Activated CD8-positive, alpha-beta memory T cell treated with anti-CD3 and anti-CD28 coated beads for 4 hours (primary cell): ENCODE data around the gene CHD6.

Source experiments
- DNase-seq, 2 donors: peaks; one replicate each; pipeline ENCODE4 v3.0.0-alpha.2; 2020; ENCODE audit warnings: low read depth in 2 of 2

CHD6 gene

DNA sequence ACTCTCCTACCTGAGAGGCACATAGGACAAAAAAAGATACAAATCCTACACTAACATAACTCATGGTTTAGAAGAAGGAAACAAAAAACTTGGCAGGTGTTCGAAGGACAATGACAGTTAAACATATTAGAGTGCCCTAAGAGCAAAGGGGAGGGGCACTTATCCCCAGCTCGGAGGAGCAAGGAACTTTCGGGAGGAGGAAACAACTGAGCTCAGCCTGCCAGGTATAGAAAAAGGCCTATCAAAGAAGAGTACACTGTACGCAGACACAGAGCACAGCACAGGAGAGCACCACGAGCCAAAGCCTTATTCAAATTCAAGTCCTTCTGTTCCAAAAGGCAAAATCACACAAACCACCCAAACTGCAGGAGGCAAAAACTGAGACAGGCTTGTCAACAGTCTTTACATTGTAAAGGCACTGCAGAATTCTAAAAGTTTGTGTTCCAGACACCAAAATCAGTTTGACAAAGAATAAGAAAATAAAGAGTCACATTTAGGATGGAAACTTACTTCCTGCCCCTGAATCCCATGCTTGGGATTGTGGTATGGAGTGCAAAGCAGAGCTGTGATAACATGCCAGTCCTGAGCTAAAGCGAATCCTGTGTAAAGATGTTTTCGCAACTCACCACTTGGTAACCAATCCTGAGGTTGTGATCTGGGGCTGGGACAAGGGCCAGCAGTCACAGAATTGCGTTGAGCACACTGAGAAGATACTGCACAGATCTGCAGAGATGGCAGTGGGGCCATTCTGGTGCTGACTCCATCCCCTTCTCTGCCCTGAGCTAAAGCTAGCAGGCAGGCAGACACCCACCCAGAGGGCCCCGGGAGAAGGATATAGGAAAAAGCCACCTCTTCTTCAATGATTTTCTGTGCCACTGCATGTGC, 108.6 kb downstream of the CHD6 start:
- DNase-seq: no peak

DNA sequence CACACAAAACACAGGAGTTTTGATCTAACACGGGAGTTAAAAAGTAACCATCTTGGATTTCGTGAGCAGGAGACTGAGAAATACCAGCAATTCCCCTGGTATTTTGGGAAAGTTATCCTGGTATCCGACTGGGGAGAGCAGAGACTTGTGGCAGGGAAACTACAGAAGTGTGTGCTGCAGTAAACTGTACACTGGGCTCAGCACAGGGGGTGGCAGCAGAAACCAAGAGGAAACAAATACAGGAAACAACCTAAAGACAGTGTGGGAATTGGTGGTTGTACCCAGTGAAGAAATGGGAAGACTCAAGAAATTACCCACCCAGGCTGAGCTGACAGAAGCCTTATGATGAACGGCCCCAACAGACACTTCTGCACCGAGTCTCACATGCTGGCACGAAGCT, 109.8 kb downstream of the CHD6 start:
- no peak for DNase-seq

DNA sequence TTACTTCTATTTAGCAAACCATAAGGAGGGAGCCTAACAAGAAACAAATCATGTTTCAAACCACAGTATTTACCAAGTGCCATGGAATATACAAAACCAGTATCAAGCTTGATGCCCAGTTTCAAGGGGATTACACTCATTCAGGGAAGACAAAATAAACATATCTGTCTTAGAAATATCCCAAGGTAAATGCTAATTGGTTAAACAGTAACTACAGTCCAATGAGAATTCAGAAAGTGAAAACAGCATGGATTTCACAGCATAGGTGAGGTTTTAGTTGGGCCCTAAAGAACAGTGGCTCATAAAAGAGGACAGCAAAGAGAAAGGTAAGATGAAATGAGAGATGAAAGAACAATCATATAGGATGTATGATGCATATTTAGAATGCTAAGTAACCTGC, 110.3 kb downstream of the CHD6 start:
- DNase-seq: no peak

DNA sequence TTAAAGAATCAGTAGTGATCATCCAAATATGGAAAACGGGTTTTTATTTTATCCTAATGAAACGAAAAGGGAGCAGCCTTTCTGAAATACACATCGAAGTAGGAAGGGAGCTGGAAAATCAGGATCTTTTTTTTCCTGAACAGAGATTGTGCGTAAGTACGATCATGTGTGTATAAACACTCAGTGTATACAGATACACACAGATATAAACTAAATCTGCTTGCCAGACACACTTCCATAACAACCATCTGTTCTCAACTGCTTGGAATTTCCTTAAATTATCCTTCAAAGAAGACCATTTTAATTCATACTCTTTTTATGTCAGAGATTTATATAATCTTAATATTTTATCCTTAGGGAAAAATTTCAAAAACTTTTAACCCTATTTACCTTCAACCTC, 110.7 kb downstream of the CHD6 start:
- no peak for DNase-seq

DNA sequence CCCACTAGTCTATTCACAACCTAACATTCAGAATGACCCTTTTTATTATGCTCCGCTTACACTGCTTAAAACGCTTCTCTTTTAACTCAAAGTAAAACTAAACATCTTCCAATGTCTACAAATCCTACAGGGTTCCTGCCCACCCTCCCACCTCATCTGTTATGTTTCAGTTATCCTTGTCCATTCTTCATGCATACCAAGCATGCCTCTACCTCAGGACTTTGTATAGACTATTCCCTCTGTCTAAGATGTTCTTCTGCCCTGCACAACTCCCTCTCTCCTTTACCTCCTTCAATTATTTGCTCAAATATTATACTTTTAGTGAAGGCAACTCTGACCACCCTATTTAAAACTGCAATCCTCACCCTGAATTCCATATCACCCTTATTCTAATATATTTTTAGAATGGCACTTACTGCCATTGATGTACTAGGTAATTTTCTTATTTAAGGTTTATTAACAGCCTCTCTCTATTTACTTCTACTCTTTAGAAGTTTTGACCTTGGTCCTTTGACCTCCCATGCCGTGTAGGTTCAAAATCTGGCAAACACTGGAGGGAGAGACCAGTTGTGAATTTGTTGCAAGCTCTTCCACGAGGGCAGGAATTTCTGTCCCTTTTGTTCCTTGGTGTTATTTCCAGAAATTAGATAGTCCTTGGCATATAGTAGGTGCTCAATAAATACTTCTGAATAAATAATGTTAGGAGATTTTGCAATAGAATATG, 111.8 kb downstream of the CHD6 start:
- no peak for DNase-seq

DNA sequence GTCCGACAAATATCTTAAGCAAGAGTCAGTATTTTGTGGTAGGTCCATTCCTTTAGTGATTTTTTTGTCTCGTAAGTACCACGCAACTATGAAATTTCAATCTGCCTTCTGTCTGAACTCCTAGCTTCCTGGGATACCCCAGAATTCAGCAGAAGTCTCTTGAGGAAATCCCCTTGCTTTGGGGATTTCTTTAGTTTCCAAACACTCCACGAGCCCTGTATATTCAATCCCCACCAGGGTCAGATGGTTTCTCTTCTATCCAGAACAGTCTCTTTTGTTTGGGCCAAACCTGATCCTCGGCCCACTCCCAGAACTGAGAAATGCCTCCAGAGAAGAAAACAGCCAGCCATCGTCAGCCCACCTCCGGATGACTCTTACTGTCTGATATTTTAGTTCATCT, 113.0 kb downstream of the CHD6 start:
- DNase-seq: no peak

DNA sequence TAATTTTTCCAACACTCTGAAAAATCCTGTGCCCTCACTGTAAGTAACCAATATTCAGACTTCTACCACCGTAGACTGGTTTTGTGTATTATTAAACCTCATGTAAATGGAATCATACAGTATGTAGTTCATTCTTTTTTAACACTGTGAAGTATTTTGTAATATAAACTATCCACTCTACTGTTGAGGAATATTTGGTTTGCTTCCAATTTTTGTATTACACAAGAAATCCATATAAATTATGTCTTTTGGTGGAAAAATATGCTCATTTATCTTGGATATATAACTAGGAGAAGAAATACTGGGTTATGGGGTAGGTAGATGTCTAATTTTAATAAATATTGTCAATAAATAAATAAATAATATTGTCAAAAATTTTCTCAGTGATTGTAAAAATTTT, 116.8 kb downstream of the CHD6 start:
- no peak for DNase-seq

DNA sequence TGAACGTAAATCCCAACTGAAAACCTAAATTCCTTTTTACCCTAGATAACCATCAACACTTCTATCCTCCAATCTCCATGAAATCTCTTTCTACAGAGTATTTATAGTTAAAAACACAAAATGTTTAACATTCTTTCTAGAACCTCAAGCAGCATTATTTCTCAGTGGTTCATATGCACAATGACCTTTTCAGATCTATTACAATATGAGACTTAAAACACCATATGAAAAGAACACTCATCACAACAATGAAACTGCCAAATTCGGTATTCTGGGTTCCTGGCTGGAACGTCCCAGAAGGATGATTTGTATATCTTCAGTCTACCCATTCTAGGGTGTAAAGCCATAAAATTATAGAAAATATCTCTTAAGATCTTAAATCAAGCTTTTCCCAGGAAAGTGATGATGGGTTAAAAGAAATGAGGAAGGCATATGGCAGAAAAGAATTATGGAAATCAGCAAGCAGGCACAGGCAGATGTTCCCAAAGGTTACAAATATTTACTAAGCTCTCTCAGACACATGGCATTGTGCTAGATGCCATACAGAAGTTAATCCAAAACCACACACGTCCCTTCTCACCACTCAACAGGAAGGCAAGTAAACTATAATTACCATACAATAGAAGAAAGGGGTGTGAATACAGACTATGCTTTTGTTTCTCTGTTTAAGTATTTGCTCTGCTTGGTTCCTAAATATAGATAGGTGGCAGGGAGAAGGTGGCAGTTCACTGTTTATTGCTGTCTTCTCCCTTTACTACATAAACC, 118.0 kb downstream of the CHD6 start:
- DNase-seq: no peak

DNA sequence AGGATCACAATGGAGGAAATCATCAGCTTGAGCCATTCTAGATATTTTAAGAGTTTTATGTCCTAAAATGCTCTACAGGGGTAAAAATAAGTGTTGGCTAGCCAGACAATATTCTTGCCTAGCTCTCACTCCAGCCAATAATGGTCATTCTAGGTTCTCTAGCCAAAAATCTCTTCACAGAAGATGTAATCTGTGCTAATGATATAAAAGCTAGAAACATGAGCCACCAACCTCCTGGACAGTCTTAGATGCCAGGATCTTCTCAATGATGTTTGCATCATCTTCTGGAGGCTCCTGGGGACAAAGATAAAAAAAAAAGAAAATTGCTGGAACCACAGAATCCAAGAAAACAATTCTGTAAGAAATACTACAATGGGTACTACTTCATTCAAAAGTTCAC, 119.1 kb downstream of the CHD6 start:
- DNase-seq: no peak

DNA sequence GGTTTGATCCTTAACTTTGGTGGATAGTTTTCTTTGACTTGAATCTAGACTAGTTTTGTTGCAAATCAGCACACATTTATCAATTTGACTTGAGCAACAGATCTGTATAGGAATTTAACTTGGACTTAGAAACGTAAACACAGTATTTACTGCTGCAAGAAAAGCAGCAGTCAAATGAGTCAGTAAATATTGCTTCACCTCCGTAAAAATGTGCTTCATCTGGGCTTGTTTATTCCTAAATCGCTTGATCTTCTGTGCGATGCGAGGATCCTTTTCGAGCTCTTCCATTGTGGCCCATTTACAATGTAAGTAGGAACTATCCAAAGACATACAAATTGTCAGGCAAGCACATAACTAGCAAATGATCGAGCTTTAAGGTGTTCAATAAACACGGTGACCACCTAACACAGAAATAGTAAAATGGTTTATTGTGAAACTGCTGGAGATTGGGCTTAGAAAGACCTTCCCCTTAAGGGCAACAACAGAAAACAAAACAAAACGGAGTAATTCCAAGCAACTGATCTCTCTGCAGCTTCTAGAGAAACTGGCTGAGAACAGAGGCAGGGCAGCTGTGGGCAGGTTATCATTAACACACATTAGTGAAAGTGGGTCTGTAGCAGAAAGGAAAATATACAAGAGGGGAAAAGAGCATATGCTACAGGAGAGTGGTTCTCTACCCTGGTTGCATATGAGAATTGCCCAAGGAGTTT, 120.8 kb downstream of the CHD6 start:
- DNase-seq: no peak

DNA sequence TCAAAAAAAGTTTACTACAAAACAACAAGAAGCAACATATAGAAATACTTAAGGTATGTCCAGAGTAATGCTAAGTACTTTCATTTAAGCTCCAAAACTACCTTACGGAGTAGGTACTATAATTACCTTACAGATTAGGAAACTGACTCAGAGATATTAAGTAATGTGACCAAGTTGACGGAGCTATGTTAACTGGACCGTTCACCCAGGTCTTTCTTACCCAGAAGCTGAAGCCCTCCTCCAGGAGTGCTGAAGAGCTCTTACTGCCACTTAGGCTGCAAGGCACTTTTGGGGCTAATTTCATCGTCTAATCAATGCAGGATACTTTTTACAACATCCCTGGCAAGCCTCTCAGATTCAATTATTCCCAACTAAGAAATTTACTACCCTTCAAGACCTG, 123.7 kb downstream of the CHD6 start:
- no peak for DNase-seq

DNA sequence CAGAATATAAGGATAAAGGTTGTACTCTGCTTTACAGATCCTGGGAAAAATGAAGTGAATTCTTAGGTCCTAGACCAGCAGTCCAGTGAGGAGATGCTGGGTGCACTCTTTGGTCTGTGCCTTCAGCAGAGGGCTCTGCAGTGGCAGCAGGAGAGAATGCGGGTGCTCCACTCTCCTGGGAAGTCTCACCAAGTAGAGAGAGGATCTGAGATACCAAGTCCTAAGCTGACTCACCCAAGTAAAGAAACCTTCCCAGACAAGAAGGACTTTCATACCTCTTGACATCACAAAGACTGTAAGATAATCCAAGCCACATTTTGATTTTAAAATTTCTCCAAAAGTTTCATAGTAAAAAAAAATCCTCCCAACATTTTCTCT, 134.6 kb downstream of the CHD6 start:
- DNase-seq: no peak

DNA sequence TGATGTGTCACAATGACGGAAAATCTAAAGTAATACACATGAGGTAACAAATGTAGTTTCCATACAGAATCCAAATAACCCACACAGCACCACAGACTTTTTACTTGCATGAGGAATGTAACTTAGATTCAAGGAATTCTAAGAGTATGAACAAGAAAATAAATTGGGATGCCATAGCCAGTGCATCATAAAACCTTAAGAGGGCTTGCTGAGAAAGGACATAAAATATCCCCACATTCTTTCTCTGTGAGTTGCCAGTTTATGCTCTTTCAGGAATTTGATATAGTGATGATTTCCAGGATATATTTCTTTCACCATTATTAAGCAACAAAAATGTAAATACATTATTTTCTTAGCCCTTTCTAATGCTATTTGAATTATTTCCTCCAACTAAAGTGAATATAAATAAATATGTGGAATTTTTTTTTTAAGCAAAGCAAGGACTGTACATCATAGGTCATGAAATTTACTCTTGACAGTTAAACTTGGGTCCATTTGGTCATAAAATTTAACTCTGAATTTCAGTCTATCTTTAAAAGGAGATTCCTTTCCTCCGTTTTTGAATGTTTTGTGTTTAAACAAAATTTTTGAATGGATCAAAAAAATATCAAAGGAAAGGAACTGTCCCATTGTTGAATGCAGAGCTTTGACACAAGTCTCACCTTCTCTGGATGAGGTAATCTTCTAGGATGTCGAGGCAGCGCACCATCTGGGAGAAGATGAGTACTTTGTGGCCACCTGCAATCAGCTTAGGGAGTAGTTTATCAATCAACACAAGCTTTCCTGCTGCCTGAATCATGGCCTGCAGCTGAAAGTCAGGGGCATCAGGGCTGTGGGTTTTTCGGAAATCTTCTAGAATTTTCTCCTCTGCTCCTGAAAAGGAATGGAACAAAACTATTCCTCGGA, 135.3 kb downstream of the CHD6 start:
- DNase-seq: no peak

DNA sequence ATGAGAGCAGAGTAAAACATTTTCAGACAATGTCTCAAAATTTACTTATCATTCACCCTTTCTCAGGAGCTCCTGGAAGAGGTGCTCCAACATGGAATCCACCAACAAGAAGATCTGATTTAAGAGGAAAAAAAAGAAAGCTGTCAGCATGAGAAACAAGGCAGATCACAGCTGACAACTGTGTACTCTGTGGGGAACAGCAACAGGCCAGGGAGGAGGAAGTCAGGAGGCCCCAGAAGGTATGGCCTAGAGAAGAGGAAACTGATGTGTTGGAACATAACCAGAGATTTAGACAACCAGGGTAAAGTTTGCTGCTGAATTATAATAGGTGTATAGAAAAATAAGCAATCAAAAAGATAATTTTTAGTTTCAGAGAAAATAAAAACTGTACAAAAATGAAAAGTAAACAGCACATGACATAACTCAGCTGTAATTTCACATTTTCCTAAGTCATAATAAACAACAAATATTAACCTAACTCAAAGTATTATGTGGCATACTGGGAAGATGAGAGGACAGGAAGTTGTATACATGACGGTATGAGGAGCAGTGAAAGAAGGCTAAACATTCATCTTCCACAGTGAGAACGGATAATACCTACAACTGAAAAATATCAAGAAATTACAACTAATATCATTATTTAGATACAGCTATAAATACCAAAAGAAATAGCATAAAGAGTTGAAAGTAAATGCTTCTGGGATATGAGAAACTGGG, 138.0 kb downstream of the CHD6 start:
- DNase-seq: no peak

DNA sequence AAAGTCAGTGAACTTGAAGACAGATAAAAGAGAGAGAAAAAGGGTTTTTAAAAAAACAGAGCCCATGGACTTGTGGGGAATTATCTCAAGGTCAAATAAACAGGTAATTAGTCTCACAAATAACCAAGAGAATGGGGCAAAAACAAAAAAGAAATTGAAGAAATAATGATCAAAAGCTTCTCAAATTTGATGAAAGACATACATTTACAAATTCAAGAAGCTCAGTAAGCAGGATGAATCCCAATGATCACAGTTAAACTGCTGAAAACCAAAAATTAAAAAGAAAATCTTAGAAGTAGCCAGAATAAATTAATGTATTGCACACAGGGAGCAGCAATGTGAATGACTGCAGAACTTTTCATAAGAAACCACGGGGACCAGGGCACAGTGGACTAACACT, 139.1 kb downstream of the CHD6 start:
- DNase-seq: no peak

DNA sequence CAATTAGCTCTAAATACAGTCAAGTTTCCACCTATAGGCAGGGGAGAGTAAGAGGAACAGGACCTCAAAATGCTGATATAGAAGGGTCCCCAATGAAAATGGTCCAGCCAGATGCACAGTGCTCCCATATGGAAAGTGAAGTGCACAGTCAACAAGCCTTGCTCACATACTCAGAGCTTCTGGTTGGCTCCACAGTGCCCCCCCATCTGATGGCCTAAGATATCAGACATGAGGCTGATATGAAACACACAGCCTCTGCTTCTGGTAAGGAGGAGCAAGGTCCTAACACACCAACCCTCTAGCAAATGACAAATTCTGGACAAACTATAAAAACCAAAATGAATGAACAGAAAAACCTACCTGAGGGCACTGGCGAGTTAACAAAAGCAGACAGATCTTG, 140.2 kb downstream of the CHD6 start:
- DNase-seq: no peak

DNA sequence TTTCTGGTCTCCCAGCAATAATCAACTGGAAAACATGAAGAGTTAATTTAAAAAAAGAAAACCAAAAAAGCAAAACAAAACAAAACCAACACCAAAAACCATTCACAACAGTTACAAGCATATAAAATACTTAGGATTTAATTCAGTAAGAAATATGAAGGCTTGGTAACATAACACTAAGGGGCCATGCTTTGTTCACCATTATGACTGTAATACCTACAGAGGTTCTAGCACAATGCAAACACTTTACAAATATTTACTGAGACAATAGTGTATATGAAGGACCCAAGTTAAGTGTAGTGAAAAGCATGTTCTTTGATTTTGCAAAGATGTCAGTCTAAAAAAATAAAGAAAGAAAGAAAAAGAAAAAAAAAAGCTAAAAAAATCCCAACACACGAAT, 141.7 kb downstream of the CHD6 start:
- no peak for DNase-seq

DNA sequence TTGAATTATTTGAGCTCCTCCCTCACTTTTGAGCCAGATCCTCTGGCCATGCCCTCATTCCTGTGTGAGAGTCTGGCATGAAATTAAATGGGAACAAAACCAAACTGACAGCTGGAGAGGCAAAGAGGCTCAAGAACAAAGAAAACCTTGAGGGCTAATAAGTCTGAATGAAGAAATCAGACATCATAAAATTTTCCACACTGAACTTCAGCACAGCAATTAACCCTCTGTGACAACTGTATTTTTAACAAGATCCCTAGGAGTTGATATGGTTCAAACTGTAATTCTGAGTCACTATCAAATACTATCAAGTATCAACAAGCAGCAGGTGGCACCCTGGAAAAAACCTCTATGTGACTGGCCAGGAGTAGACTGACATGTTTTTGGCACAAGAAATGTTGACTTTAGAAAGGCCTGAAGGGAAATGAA, 142.2 kb downstream of the CHD6 start:
- DNase-seq: no peak

DNA sequence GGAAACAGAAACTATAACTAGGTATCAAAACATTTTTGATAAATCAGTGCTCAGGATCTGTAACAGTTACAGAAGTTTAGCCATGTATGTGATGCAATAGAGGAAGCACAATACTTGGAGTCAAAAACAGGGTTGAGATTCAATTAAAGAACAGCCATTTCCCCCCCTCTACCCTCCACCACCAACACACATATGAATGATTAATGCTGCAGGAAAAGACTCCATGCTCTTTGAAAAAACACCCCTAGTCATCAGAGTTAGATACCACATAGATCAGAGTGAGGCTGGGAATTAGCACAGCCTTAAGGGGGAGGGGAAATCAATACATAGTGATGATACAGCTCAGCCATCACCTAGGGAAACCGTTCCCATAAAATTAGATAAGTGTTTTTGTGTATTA, 142.7 kb downstream of the CHD6 start:
- no peak for DNase-seq

DNA sequence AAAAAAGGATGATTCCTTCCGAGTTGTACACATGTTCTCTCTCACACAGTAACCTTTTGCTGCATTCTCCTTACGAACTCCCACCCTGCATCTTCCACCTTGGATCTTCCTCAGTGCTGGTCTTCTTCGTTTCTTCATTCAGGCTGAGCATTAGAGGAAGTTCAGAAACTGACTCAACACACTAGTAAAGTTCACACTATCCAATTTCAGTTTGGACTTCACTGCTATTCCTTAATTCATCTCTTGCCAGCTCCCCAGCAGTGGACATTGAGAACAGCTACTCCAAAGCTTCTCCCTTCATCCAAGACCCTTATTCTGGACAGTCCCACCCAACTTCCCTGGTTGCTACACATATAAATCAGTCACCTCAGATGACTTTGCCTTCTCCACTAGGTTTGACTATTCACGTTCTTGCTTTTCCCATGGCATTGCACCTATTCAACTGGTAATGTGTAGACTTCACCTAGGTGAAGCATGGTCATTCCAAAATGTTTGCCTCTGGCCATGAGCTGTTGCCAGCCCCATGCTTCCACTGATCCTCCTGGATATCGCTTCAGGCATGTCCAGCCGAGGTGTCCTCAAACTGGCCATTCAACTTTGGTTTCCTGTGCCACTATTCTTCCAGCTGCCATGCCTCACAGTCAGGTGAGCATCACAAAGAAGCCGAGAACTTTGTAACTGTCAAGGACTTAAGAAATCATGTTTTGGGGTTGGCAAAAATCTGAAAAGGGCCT, 147.6 kb downstream of the CHD6 start:
- DNase-seq: no peak
